ENCODE measurements around the gene PCDHGC3.

GRCh38 chr5:141515946-141516671 is 40.3 kb downstream of the PCDHGC3 start:
- TF ChIP-seq CTCF (IDR thresholded peaks at IDR 0.05): no peak
- no peak for TF ChIP-seq POLR2A (IDR thresholded peaks at IDR 0.05)

All from transverse colon (tissue), 3 donors.